Measurements from ENCODE around the gene MUC4. TPM values are rescaled to one million over a fixed set of nuclear protein-coding genes. Genes with fewer than 3 reads are reported as not detected.
"Not testable (repeated sequence)": the region's sequence is repeated elsewhere in the genome, so short reads cannot be mapped to it uniquely, and the experiment has no call there.

MUC4 gene
- polyA plus RNA-seq, 1 of the 3 experiments (the other 2 are of a cell fraction): 0.07 TPM

DNA sequence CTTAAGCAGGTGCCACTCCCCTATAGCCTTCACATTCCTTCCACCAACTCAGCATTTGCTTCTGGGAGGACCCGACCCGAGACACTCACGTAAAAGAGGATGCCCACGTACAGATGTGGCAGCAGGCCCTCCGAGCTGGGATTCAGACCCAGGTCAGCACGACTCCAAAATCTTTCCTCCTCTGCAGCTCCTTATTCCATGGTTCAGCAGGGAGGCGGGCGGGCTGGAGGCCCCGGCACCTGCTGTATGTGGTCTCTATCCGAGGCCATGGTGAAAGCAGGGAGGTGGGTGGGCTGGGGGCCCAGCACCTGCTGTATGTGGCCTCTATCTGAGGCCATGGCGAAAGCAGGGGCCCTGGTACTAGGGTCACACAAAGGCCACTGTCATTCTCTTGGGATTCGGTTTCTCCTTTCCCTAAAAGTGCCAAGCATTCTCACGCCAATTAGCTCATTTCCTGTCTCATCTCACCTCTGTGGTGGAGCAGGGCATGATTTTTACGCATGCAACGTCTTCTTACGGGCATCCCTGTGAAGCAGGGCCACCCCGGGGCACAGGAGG is 5.9 kb upstream of the MUC4 start:
- H3K36me3 ChIP-seq (replicated peaks in 1 of 2; ENCODE audit: control insufficient read depth in 1 of 2, insufficient read depth in 2 of 2, low read length in 1 of 2): no peaks in the 10 kb centered on the region
- 65% methylated on average over 14 of the region's 17 CpGs for WGBS (ENCODE audit: low lambda C conversion rate)
- H2AFZ ChIP-seq (ENCODE audit: low read depth): no peak overlapping the region
- no peaks in the 10 kb centered on the region for H3K79me2 ChIP-seq (ENCODE audit: insufficient read depth)
- H3K9me3 ChIP-seq: no peaks in the 10 kb centered on the region
- H3F3A ChIP-seq (replicated peaks; ENCODE audit: insufficient read depth): no peaks in the 10 kb centered on the region
- H3K27me3 ChIP-seq (ENCODE audit: insufficient read depth): 0 out of 2 replicates have a peak, but pooled peaks cover 11% of the 10 kb centered on the region
- ChIA-PET CTCF (no interaction called here), POLR2A (no interaction called here)
- H3K4me1 ChIP-seq (ENCODE audit: control insufficient read depth in 1 of 2, insufficient read depth in 2 of 2, low read depth in 1 of 2, low read length in 1 of 2): peaks cover 0 to 2% of the 10 kb centered on the region in 2 experiments; a peak in 1 of 4 replicates
- no peaks in the 10 kb centered on the region for H3K9me2 ChIP-seq
- no peak overlapping the region for H3K9ac ChIP-seq
- TF ChIP-seq RCOR1 (IDR thresholded peaks at IDR 0.05; ENCODE audit: low read length) (no peak), TCF12 (IDR thresholded peaks at IDR 0.05) (no peak), FOXM1 (IDR thresholded peaks at IDR 0.05; ENCODE audit: low read depth) (no peak), CHD2 (IDR thresholded peaks at IDR 0.05; ENCODE audit: low read length, partially characterized antibody) (no peak), FOSL2 (IDR thresholded peaks at IDR 0.05; ENCODE audit: borderline replicate concordance, low read depth) (no peak)
- H4K20me1 ChIP-seq (ENCODE audit: insufficient read depth): no peaks in the 10 kb centered on the region
- no peak overlapping the region for H3K4me2 ChIP-seq
- no peak overlapping the region for H3K4me3 ChIP-seq (ENCODE audit: low read depth in 2 of 2, low read length in 1 of 2)
- H3K27ac ChIP-seq (ENCODE audit: low read depth in 2 of 2, low read length in 1 of 2): no peak overlapping the region
- no peak for DNase-seq

DNA sequence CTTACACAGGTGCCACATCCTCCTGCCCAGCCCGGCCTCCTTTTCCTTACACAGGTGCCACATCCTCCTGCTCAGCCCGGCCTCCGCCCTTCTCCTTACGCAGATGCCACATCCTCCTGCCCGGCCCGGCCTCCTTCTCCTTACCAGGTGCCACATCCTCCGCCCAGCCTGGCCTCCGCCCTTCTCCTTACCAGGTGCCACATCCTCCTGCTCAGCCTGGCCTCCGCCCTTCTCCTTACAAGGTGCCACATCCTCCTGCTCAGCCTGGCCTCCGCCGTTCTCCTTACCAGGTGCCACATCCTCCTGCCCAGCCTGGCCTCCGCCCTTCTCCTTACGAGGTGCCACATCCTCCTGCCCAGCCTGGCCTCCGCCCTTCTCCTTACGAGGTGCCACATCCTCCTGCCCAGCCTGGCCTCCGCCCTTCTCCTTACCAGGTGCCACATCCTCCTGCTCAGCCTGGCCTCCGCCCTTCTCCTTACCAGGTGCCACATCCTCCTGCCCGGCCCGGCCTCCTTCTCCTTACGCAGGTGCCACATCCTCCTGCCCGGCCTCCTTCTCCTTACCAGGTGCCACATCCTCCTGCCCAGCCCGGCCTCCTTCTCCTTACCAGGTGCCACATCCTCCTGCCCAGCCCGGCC is 4.7 kb upstream of the MUC4 start:
- H3K9ac ChIP-seq; H3K4me3 ChIP-seq (ENCODE audit: low read depth in 2 of 2, low read length in 1 of 2); DNase-seq; H2AFZ ChIP-seq (ENCODE audit: low read depth); H3K27me3 ChIP-seq (ENCODE audit: insufficient read depth); H3K9me3 ChIP-seq; POLR2A ChIA-PET; H3K79me2 ChIP-seq (ENCODE audit: insufficient read depth); CTCF ChIA-PET; H3K36me3 ChIP-seq (replicated peaks in 1 of 2; ENCODE audit: control insufficient read depth in 1 of 2, insufficient read depth in 2 of 2, low read length in 1 of 2); H3K4me2 ChIP-seq; H3K27ac ChIP-seq (ENCODE audit: low read depth in 2 of 2, low read length in 1 of 2); H3K4me1 ChIP-seq (ENCODE audit: control insufficient read depth in 1 of 2, insufficient read depth in 2 of 2, low read depth in 1 of 2, low read length in 1 of 2); H3K9me2 ChIP-seq; H3F3A ChIP-seq (replicated peaks; ENCODE audit: insufficient read depth); H4K20me1 ChIP-seq (ENCODE audit: insufficient read depth): not testable (repeated sequence)
- WGBS (ENCODE audit: low lambda C conversion rate): 71% methylated on average over 23 of the region's 23 CpGs

- Histone ChIP-seq H4K20me1 (ENCODE audit: insufficient read depth) (no peaks in the 10 kb centered on the region), H3K27me3 (ENCODE audit: insufficient read depth) (no peaks in the 10 kb centered on the region), H3K4me1 (ENCODE audit: control insufficient read depth in 1 of 2, insufficient read depth in 2 of 2, low read depth in 1 of 2, low read length in 1 of 2) (peaks cover 0 to 4% of the 10 kb centered on the region in 2 experiments; a peak in 1 of 4 replicates), H3K79me2 (ENCODE audit: insufficient read depth) (no peaks in the 10 kb centered on the region), H3K4me3 (ENCODE audit: low read depth in 2 of 2, low read length in 1 of 2) (no peak overlapping the region), H3K27ac (ENCODE audit: low read depth in 2 of 2, low read length in 1 of 2) (no peak overlapping the region), H3K9me2 (no peaks in the 10 kb centered on the region), H3K9ac (no peak overlapping the region), H3K9me3 (no peaks in the 10 kb centered on the region), H3F3A (replicated peaks; ENCODE audit: insufficient read depth) (no peaks in the 10 kb centered on the region), H2AFZ (ENCODE audit: low read depth) (no peak overlapping the region), H3K36me3 (replicated peaks in 1 of 2; ENCODE audit: control insufficient read depth in 1 of 2, insufficient read depth in 2 of 2, low read length in 1 of 2) (no peaks in the 10 kb centered on the region), H3K4me2 (no peak overlapping the region)
- CTCF ChIA-PET: interaction anchor here (0.8 to 1.6 kb wide), 4 partner anchors 13 to 79 kb away, joined by 3 read pairs; no protein-coding TSS in a partner anchor
- POLR2A ChIA-PET: no interaction called here
- TF ChIP-seq SMC3 (IDR thresholded peaks at IDR 0.05; ENCODE audit: low read depth, low read length): no peak
- TF ChIP-seq, protein P1, sequence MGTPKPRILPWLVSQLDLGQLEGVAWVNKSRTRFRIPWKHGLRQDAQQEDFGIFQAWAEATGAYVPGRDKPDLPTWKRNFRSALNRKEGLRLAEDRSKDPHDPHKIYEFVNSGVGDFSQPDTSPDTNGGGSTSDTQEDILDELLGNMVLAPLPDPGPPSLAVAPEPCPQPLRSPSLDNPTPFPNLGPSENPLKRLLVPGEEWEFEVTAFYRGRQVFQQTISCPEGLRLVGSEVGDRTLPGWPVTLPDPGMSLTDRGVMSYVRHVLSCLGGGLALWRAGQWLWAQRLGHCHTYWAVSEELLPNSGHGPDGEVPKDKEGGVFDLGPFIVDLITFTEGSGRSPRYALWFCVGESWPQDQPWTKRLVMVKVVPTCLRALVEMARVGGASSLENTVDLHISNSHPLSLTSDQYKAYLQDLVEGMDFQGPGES (IDR thresholded peaks at IDR 0.05; ENCODE audit: low read depth, low read length): no peak
- no peak for TF ChIP-seq SIN3A (IDR thresholded peaks at IDR 0.05; ENCODE audit: borderline replicate concordance, low read depth, low read length)
- TF ChIP-seq CHD2 (IDR thresholded peaks at IDR 0.05; ENCODE audit: low read length, partially characterized antibody): no peak
- TF ChIP-seq EZH2phosphoT487 (IDR thresholded peaks at IDR 0.05; ENCODE audit: borderline replicate concordance, low read depth): no peak
- no peak for TF ChIP-seq RCOR1 (IDR thresholded peaks at IDR 0.05; ENCODE audit: low read length)
- TF ChIP-seq RXRA (IDR thresholded peaks at IDR 0.05; ENCODE audit: borderline replicate concordance, low read depth): no peak
- no peak for TF ChIP-seq NFIC (IDR thresholded peaks at IDR 0.05; ENCODE audit: borderline replicate concordance)
- TF ChIP-seq TCF12 (IDR thresholded peaks at IDR 0.05): no peak
- no peak for DNase-seq
- WGBS (ENCODE audit: low lambda C conversion rate): 73% methylated on average over 12 of the region's 18 CpGs
Measured at GRCh38 chr3:195815169-195815771, 3.5 kb upstream of the MUC4 start.
